Astrocyte (in vitro differentiated cells and primary cell): Measurements from ENCODE around the gene MT3.
A peak's percentile ranks its signal among the peaks of the same experiment; 100 is the strongest.

ENCODE experiments used
- EZH2 ChIP-seq: IDR thresholded peaks from 2 replicates; pipeline ENCODE4 v1.6.1; 2012; ENCODE audit warnings: mild to moderate bottlenecking, low read length, inconsistent platforms; ENCODE audit not compliant: insufficient read depth
- TF ChIP-seq, protein P1 (sequence below): IDR thresholded peaks from 2 replicates; pipeline ENCODE4 v1.5.1; 2011; ENCODE audit warnings: low read depth, mild to moderate bottlenecking, inconsistent platforms, low read length, moderate library complexity; ENCODE audit not compliant: insufficient read depth

- TF ChIP-seq, protein P1, sequence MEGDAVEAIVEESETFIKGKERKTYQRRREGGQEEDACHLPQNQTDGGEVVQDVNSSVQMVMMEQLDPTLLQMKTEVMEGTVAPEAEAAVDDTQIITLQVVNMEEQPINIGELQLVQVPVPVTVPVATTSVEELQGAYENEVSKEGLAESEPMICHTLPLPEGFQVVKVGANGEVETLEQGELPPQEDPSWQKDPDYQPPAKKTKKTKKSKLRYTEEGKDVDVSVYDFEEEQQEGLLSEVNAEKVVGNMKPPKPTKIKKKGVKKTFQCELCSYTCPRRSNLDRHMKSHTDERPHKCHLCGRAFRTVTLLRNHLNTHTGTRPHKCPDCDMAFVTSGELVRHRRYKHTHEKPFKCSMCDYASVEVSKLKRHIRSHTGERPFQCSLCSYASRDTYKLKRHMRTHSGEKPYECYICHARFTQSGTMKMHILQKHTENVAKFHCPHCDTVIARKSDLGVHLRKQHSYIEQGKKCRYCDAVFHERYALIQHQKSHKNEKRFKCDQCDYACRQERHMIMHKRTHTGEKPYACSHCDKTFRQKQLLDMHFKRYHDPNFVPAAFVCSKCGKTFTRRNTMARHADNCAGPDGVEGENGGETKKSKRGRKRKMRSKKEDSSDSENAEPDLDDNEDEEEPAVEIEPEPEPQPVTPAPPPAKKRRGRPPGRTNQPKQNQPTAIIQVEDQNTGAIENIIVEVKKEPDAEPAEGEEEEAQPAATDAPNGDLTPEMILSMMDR = no peak
- TF ChIP-seq EZH2 = peak; percentile 95
These were observed 43.0 kb downstream of the MT3 start, which contains the start of gene MT1M for GRCh38 chr16:56632156-56632847.
